Endothelial cell of umbilical vein (primary cell): ENCODE measurements around the gene SFRP2.

Experiments used
- CTCF ChIP-seq, 2 donors: IDR thresholded peaks; 1 replicate in 1 of 2; 2 replicates in 1 of 2; pipeline ENCODE4 v1.5.1; 2011; ENCODE audit warnings: low read length in 2 of 2, mild to moderate bottlenecking in 2 of 2, moderate library complexity in 2 of 2, control low read depth in 1 of 2, inconsistent platforms in 1 of 2, low read depth in 1 of 2; ENCODE audit not compliant: insufficient read depth in 1 of 2; ENCODE audit errors: extremely low read depth in 1 of 2
- EZH2 ChIP-seq: IDR thresholded peaks from 2 replicates; pipeline ENCODE4 v1.6.1; 2012; ENCODE audit warnings: borderline replicate concordance, low read depth, mild to moderate bottlenecking, moderate library complexity, low read length, inconsistent platforms; ENCODE audit not compliant: severe bottlenecking
- FOS ChIP-seq: IDR thresholded peaks from 2 replicates; pipeline ENCODE4 v1.6.1; 2011; ENCODE audit warnings: mild to moderate bottlenecking, low read length, moderate library complexity, borderline replicate concordance; ENCODE audit not compliant: insufficient read depth
- GATA2 ChIP-seq: IDR thresholded peaks from 2 replicates; pipeline ENCODE4 v1.7.0; 2011; ENCODE audit warnings: low read depth, mild to moderate bottlenecking, moderate library complexity, mixed read lengths, low read length; ENCODE audit not compliant: insufficient read length, insufficient read depth
- JUN ChIP-seq: IDR thresholded peaks from 2 replicates; pipeline ENCODE4 v1.6.1; 2011; ENCODE audit warnings: borderline replicate concordance, low read depth; ENCODE audit not compliant: insufficient read length, insufficient read depth
- MAX ChIP-seq: IDR thresholded peaks from 2 replicates; pipeline ENCODE4 v1.6.1; 2011; ENCODE audit not compliant: insufficient read depth, insufficient read length
- MYC ChIP-seq: IDR thresholded peaks from one replicate; pipeline ENCODE4 v1.6.1; 2011; ENCODE audit warnings: mild to moderate bottlenecking, low read depth, low read length
- POLR2A ChIP-seq: IDR thresholded peaks from 2 replicates; pipeline ENCODE4 v1.6.1; 2012; ENCODE audit warnings: low read depth, mild to moderate bottlenecking, control low read depth, low read length
- POLR2AphosphoS5 ChIP-seq: IDR thresholded peaks from 2 replicates; pipeline ENCODE4 v1.6.1; 2012; ENCODE audit warnings: low read depth, mild to moderate bottlenecking, control low read depth, low read length, moderate library complexity; ENCODE audit not compliant: insufficient read depth

GRCh38 chr4:153832720-153833287 lies 43.9 kb upstream of the SFRP2 start:
- TF ChIP-seq CTCF (IDR thresholded peaks at IDR 0.05; ENCODE audit: extremely low read depth in 1 of 2, insufficient read depth in 1 of 2, low read depth in 1 of 2, low read length in 2 of 2): no peak
- TF ChIP-seq POLR2A: no peak
- TF ChIP-seq POLR2AphosphoS5: no peak
- no peak for TF ChIP-seq MYC
- no peak for TF ChIP-seq MAX
- no peak for TF ChIP-seq EZH2
- no peak for TF ChIP-seq JUN
- TF ChIP-seq FOS: no peak
- TF ChIP-seq GATA2: no peak
